Loucy (cell line): ENCODE measurements around the gene NPBWR2.

Source experiments
- EZH2phosphoT487 ChIP-seq: fragments of 200-600 bp; IDR thresholded peaks from 2 replicates; pipeline ENCODE4 v1.6.1; 2018; ENCODE audit warnings: antibody characterized with exemption, mild to moderate bottlenecking, moderate library complexity, borderline replicate concordance
- TF ChIP-seq, protein P1 (sequence below): fragments of 200-600 bp; sonication (generic); conservative IDR thresholded peaks from 2 replicates; pipeline ENCODE4 v1.5.1; 2014; ENCODE audit warnings: mild to moderate bottlenecking, antibody characterized with exemption, low read length

DNA sequence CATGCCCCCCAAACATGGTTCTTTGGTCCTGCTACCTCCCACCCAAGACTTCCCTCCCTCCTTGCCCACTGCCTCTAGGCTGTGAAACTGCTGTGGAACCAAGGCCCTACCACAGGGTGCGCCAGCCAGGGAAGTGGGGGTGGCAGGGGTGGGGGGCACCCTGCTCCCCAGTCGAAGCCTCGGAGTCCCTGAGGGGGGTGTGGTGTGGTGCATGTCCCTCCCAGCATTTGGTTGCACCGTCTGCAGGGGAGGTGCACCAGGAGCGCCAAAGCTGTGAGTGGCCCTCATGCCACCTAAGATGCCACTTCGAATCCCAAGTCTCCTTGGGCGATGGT lies 29.9 kb downstream of the NPBWR2 start:
- TF ChIP-seq, protein P1, sequence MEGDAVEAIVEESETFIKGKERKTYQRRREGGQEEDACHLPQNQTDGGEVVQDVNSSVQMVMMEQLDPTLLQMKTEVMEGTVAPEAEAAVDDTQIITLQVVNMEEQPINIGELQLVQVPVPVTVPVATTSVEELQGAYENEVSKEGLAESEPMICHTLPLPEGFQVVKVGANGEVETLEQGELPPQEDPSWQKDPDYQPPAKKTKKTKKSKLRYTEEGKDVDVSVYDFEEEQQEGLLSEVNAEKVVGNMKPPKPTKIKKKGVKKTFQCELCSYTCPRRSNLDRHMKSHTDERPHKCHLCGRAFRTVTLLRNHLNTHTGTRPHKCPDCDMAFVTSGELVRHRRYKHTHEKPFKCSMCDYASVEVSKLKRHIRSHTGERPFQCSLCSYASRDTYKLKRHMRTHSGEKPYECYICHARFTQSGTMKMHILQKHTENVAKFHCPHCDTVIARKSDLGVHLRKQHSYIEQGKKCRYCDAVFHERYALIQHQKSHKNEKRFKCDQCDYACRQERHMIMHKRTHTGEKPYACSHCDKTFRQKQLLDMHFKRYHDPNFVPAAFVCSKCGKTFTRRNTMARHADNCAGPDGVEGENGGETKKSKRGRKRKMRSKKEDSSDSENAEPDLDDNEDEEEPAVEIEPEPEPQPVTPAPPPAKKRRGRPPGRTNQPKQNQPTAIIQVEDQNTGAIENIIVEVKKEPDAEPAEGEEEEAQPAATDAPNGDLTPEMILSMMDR, result no peak
- TF ChIP-seq EZH2phosphoT487, result no peak
